Body of pancreas (tissue), 4 donors: Measurements from ENCODE around the gene CAV2. TPM values are rescaled to one million over a fixed set of nuclear protein-coding genes. Genes with fewer than 3 reads are reported as not detected.

Experiments used
- ATAC-seq: fragments of 150-250 bp; one replicate; pipeline ENCODE4 v1.9.1; 2016
- DNase-seq, 4 donors: peaks; one replicate each; pipeline ENCODE4 v3.0.0-alpha.2; 2019
- H3K27ac ChIP-seq, 4 donors: fragments of 200-600 bp; sonication (generic); 1 replicate in 3 of 4; 2 replicates in 1 of 4; pipeline versions ENCODE4 v1.5.1 to v1.6.1; 2016 to 2019; ENCODE audit warnings: mild to moderate bottlenecking in 1 of 4, mixed read lengths in 1 of 4, moderate library complexity in 1 of 4
- H3K27me3 ChIP-seq, 2 donors: fragments of 200-600 bp; sonication (generic); one replicate each; pipeline ENCODE4 v1.6.0; 2016; ENCODE audit warnings: mild to moderate bottlenecking in 1 of 2
- H3K36me3 ChIP-seq, 2 donors: fragments of 200-600 bp; sonication (generic); replicated peaks in 1 of 2; 2 replicates each; pipeline ENCODE4 v1.5.1; 2016; ENCODE audit warnings: low read depth in 2 of 2; ENCODE audit not compliant: insufficient read depth in 1 of 2
- H3K4me1 ChIP-seq: fragments of 200-600 bp; sonication (generic); one replicate; pipeline ENCODE4 v1.6.0; 2016
- H3K4me3 ChIP-seq, 2 donors: fragments of 200-600 bp; sonication (generic); 1 replicate in 1 of 2; 2 replicates in 1 of 2; pipeline ENCODE4 v1.5.1; 2016 to 2019
- H3K9me3 ChIP-seq, 3 donors: fragments of 200-600 bp; sonication (generic); 1 replicate in 2 of 3; 2 replicates in 1 of 3; pipeline ENCODE4 v1.5.1; 2016
- CTCF ChIP-seq, 7 experiments: fragments of 450-650 bp in 4 of 7; fragments of 200-600 bp in 3 of 7; sonication (generic) in 3 of 7; IDR thresholded peaks; one replicate each; pipeline ENCODE4 v1.5.1; 2016 to 2019; ENCODE audit warnings: antibody characterized with exemption in 7 of 7
- POLR2A ChIP-seq, 3 donors: fragments of 450-650 bp; IDR thresholded peaks; one replicate each; pipeline ENCODE4 v1.6.1; 2016; ENCODE audit warnings: antibody characterized with exemption in 3 of 3, mild to moderate bottlenecking in 2 of 3
- WGBS, 2 donors: methylation state at CpG; one replicate each; pipeline ENCODE4 v1.1.5; 2017; 5-methylcytosine and 5-hydroxymethylcytosine counted together
- intact Hi-C: fragments of 100-400 bp; cut with DNase I; formaldehyde crosslinking; loops from one replicate; pipeline ENCODE4 v1.15.1; 2023
- total RNA-seq, 2 donors: library from RNA; depleted of rRNA; stranded (reverse); fragments of >200 nt; gene quantifications; one replicate each; pipeline ENCODE4 v1.1.0, GENCODE V29; 2016

Gene CAV2
- total RNA-seq, 2 donors from 2014 or later, result 47.0 to 51.1 TPM

DNA sequence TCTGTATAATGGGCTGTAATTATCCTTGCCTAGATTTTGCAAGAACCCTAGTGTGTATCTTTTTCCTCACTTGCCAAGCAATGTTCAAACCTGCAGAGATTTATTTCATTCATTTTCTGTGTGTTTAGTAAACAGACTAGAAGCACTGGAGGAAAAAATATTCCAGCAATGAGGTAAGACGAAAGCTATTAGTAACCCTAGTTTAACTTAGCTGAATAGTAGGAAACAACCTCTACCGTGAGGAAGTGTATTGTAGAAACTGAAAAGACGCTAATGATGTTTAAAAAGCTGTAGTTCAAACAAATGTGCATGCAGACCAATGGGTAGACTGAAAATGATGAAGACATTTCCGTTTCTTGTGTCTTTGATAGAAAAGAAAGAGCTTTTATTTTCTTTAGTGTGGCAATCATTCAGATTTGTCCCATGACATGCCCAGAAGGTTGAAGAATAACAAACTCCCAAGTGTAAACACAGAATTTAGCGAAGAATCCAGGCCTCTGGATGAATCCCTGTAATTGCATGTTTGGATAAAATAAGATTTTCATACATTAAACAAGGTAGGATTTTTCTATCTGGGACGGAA is 46.0 kb downstream of the CAV2 start:
- TF ChIP-seq CTCF (IDR thresholded peaks at IDR 0.05) (no peak), POLR2A (IDR thresholded peaks at IDR 0.05) (no peak)
- Histone ChIP-seq H3K36me3 (no peaks in the 10 kb centered on the region), H3K27ac (no peak overlapping the region), H3K4me1 (no peaks in the 10 kb centered on the region), H3K27me3 (no peaks in the 10 kb centered on the region), H3K9me3 (no peaks in the 10 kb centered on the region), H3K4me3 (no peak overlapping the region)
- 67 to 72% methylated on average over 6 of the region's 6 CpGs for WGBS, 2 donors
- intact Hi-C loops, result no loop called here
- no peak for DNase-seq
- no peak for ATAC-seq

DNA sequence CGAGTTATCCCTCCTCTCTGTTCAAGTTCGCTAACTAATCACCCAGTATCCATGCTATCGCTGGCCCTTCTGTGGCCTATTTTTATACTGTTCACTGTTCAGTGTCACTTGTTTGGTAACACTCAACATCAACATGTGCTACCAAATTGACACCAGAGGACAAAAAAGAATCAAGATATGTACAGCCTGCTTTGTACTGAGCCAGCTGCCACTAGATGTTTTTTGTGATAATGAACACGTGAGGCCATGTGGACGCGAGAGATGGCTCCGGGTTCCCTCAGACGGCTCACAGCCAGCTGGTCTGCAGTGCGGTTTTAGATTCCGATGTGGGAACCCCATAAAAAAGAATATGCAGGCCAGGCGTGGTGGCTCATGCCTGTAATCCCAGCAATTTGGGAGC is 46.5 kb downstream of the CAV2 start:
- no peaks in the 10 kb centered on the region for H3K27me3 ChIP-seq
- no peak overlapping the region for H3K27ac ChIP-seq
- TF ChIP-seq CTCF (IDR thresholded peaks at IDR 0.05) (no peak), POLR2A (IDR thresholded peaks at IDR 0.05) (no peak)
- ATAC-seq (no peak), DNase-seq (no peak)
- H3K4me3 ChIP-seq, result no peak overlapping the region
- no peaks in the 10 kb centered on the region for H3K9me3 ChIP-seq
- intact Hi-C loops, result no loop called here
- no peaks in the 10 kb centered on the region for H3K4me1 ChIP-seq
- 88 to 91% methylated on average over 11 of the region's 11 CpGs for WGBS, 2 donors
- no peaks in the 10 kb centered on the region for H3K36me3 ChIP-seq

GRCh38 chr7:116546916-116547315 is 47.4 kb downstream of the CAV2 start:
- TF ChIP-seq POLR2A (IDR thresholded peaks at IDR 0.05) (no peak), CTCF (IDR thresholded peaks at IDR 0.05) (no peak)
- H3K4me3 ChIP-seq, result no peak overlapping the region
- H3K27me3 ChIP-seq, result no peaks in the 10 kb centered on the region
- no peaks in the 10 kb centered on the region for H3K36me3 ChIP-seq
- H3K9me3 ChIP-seq, result no peaks in the 10 kb centered on the region
- 69 to 77% methylated on average over 1 of the region's 1 CpG for WGBS, 2 donors
- ATAC-seq (no peak), DNase-seq (no peak)
- no peaks in the 10 kb centered on the region for H3K4me1 ChIP-seq
- intact Hi-C loops, result no loop called here
- no peak overlapping the region for H3K27ac ChIP-seq

DNA sequence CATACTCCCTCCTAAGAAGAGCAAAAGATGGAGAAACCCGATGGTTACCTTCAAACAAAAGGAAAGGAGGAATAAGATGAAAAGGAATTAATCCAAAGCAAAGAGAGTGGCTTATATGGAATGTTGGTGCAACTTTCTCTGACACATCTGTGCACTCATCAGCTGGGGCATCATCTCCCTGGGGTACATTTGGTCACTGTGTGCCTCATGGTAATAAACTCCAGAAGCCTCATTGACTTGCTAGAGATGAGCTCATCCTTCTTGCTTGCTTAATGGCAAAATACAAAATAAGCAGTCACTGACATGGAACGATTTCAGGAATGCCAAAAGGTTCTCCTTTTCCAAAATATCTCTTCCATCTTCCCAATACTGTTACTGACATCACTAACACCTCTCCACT is 47.8 kb downstream of the CAV2 start:
- ATAC-seq, result no peak
- H3K36me3 ChIP-seq, result no peaks in the 10 kb centered on the region
- H3K27me3 ChIP-seq, result no peaks in the 10 kb centered on the region
- H3K9me3 ChIP-seq, result no peaks in the 10 kb centered on the region
- no peak overlapping the region for H3K4me3 ChIP-seq
- WGBS, 2 donors, result 70 to 75% methylated on average over 2 of the region's 2 CpGs
- H3K4me1 ChIP-seq, result no peaks in the 10 kb centered on the region
- no peak overlapping the region for H3K27ac ChIP-seq
- DNase-seq, result no peak
- intact Hi-C loops, result no loop called here
- TF ChIP-seq CTCF (IDR thresholded peaks at IDR 0.05), result no peak
- no peak for TF ChIP-seq POLR2A (IDR thresholded peaks at IDR 0.05)

DNA sequence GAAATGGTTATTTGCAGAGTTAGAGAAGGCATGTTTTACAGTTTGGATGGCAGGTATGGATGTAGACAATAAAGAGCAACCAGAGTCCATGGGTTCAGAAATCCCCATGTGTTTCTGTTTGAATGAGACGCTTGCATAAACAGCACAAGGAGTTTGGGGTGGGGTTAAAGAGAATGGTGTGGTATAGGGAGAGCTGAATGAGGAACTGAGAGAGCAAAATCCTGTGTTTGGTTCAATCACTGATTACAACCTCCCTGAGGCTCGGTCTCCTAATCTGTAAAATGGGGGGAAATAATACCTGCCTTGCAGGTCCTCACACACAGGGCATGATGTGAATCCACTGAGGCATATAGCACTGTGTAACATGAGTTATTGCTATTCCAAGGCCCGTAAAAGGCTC is 49.0 kb downstream of the CAV2 start:
- WGBS, 2 donors, result 77 to 85% methylated on average over 3 of the region's 3 CpGs
- ATAC-seq (no peak), DNase-seq (no peak)
- Histone ChIP-seq H3K4me3 (no peak overlapping the region), H3K4me1 (no peaks in the 10 kb centered on the region), H3K36me3 (no peaks in the 10 kb centered on the region), H3K27ac (no peak overlapping the region), H3K27me3 (no peaks in the 10 kb centered on the region), H3K9me3 (no peaks in the 10 kb centered on the region)
- intact Hi-C loops, result no loop called here
- TF ChIP-seq CTCF (IDR thresholded peaks at IDR 0.05) (no peak), POLR2A (IDR thresholded peaks at IDR 0.05) (no peak)
